ENCODE data around the gene FAHD2A.
"Not testable (repeated sequence)": the region's sequence is repeated elsewhere in the genome, so short reads cannot be mapped to it uniquely, and the experiment has no call there.

FAHD2A gene

GRCh38 chr2:95376311-95377215, 25.9 kb upstream of the FAHD2A start:
- TF ChIP-seq ZFX (IDR thresholded peaks at IDR 0.05; ENCODE audit: borderline replicate concordance), result no peak
- no peak for TF ChIP-seq CTCF (IDR thresholded peaks at IDR 0.05)

GRCh38 chr2:95377216-95378123, 25.0 kb upstream of the FAHD2A start:
- H3K27ac ChIP-seq, result no peak overlapping the region
- no peak for TF ChIP-seq CTCF (IDR thresholded peaks at IDR 0.05)
- no peak for TF ChIP-seq ZFX (IDR thresholded peaks at IDR 0.05; ENCODE audit: borderline replicate concordance)

More at GRCh38 chr2:95376311-95377215, 25.9 kb upstream of the FAHD2A start:
- no peak overlapping the region for H3K27ac ChIP-seq

- H3K27ac ChIP-seq, result not testable (repeated sequence)
These were observed 24.2 kb upstream of the FAHD2A start for GRCh38 chr2:95378281-95378680.

GRCh38 chr2:95379371-95379831, 23.1 kb upstream of the FAHD2A start:
- TF ChIP-seq ZFX (IDR thresholded peaks at IDR 0.05; ENCODE audit: borderline replicate concordance) (no peak), CTCF (IDR thresholded peaks at IDR 0.05) (no peak)
- no peak overlapping the region for H3K27ac ChIP-seq

GRCh38 chr2:95380280-95380679, 22.2 kb upstream of the FAHD2A start:
- H3K27ac ChIP-seq, result no peak overlapping the region

GRCh38 chr2:95380731-95381130, 21.8 kb upstream of the FAHD2A start:
- TF ChIP-seq ZFX (IDR thresholded peaks at IDR 0.05; ENCODE audit: borderline replicate concordance) (no peak), CTCF (IDR thresholded peaks at IDR 0.05) (no peak)
- no peak overlapping the region for H3K27ac ChIP-seq

More at GRCh38 chr2:95380280-95380679, 22.2 kb upstream of the FAHD2A start:
- TF ChIP-seq ZFX (IDR thresholded peaks at IDR 0.05; ENCODE audit: borderline replicate concordance) (no peak), CTCF (IDR thresholded peaks at IDR 0.05) (no peak)

All from 22Rv1 (cell line).